NK-92 treated with Interleukin-12 subunit alpha and Interleukin-12 subunit beta, amount 100 ng/mL, for 24 hours (cell line): ENCODE measurements around the gene RAB11B.
"Not testable (repeated sequence)": the region's sequence is repeated elsewhere in the genome, so short reads cannot be mapped to it uniquely, and the experiment has no call there.

Experiments
- DNase-seq: peaks from one replicate; lab custom pipeline; 2025; lab: John Stamatoyannopoulos, UW

Gene RAB11B

DNA sequence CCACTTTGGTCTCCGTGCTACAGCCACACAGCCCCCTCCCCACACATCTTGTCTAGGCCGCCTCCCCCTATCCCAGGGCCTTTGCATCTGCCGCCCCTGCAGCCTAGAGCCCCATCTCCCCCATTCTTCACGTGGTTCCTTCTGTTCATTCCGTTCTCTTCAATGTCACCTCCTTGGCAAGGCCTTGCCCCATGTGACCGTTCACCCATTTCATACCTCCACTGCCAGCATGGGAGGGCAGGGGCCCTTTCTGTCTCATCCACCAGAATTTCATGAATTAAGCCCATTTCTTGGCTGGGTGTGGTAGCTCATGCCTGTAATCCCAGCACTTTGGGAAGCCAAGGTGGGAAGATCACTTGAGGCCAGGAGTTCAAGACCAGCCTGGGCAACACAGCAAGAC is 38.9 kb downstream of the RAB11B start:
- no peak for DNase-seq

DNA sequence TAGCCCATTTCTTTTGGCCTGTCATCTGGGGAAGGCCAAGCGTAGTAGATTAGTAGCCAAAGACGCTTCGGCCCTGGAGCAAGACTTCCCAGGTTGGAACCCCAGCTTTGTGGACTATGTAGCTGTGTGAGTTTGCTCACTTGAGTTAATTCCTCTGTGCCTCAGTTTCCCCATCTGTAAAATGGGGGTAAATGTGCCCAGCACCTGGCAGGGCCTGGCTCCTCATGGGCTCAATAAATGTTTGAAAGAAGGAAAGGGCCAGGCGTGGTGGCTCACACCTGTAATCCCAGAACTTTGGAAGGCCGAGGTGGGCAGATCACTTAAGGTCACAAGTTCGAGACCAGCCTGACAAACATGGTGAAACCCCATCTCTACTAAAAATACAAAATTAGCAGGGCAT is 39.7 kb downstream of the RAB11B start:
- DNase-seq = no peak

DNA sequence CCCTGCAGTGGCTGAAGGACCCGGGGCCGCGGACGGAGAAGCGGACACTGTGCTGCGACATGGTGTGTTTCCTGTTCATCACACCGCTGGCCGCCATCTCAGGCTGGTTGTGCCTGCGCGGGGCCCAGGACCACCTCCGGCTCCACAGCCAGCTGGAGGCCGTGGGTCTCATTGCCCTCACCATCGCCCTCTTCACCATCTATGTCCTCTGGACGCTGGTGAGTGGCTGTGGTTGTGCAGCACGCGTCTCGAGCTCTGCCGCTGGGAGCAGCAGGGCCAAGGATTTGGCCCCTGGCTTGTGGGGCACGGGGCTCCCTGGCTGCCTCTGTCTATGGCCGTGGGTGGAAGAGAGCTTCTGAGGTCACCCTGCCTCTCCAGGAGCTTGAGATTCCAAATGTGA is 40.5 kb downstream of the RAB11B start:
- DNase-seq = no peak

DNA sequence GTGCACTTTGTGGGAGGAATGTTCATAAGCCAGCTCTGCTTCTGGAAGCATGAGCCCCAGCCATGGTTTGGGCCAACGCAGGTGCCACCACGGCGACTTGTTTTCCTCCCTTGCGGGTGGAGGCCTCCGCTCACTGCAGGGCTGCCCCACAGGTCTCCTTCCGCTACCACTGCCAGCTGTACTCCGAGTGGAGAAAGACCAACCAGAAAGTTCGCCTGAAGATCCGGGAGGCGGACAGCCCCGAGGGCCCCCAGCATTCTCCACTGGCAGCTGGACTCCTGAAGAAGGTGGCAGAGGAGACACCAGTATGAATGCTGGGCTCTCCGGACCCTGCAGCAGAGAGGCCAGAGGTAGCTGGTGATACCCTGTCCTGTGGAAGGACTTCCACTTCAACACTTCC is 48.1 kb downstream of the RAB11B start:
- no peak for DNase-seq

- no peak for DNase-seq
Observed at GRCh38 chr19:8441725-8442544, 51.8 kb downstream of the RAB11B start.

DNA sequence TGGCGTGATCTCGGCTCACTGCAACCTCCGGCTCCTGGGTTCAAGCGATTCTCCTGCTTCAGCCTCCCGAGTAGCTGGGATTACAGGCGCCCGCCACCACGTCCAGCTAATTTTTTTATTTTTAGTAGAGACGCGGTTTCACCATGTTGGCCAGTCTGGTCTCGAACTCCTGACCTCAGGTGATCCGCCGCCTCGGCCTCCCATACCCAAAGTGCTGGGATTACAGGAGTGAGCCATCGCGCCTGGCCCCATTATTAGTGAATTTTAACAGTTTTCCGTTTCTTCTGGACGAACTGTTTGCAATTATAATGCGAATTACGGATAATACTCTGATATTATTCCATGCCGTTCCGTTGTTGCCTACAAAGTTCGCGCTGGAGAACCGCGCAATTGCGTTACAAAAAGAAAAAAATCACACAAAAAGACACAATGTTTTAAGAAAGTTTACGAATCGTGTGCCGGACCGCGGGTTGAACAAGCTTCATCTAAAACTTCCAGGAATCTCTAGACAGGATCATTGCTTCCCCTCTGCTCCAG is 54.0 kb downstream of the RAB11B start:
- not testable (repeated sequence) for DNase-seq

DNA sequence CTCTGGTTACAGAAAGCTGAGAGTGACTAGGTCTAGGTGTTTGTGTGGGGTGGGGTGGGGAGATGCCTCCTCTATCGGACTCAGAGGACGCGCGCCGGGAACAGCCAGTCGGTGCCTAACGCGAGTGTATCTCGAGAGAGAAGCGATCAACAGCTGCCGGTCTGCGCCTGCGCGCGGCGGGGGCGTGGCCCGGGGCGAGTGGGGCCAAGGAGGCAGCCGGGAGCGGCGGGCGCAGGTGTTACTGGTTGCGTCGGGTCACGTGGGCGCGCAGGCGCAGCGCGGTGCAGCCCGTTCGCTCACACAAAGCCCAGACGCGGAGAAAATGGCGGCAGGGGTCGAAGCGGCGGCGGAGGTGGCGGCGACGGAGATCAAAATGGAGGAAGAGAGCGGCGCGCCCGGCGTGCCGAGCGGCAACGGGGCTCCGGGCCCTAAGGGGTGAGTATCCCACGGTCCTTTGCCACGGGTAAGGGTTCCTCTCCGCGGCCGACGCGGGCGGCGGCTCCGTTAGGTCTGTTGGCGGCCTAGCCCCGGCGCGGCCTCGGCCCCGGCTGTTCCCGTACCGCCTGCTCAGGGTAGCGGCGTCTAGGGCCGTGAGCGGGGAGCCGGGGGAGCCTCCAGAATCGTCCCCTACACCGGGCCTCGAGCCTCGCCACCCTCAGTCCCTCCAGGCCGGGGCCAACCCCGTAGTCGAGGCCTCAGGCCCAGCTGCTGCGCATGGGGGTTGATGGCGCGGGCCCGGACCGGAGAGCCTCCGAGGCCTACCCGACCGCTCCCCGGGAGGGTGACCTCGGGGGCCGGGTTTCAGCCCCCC is 54.7 kb downstream of the RAB11B start, which contains the start of gene HNRNPM:
Gene HNRNPM (plus strand): TSS at position 299 of the 811 bp plus-strand sequence. CDS start 24 bp downstream, at position 323.
- peak; percentile 99 for DNase-seq

DNA sequence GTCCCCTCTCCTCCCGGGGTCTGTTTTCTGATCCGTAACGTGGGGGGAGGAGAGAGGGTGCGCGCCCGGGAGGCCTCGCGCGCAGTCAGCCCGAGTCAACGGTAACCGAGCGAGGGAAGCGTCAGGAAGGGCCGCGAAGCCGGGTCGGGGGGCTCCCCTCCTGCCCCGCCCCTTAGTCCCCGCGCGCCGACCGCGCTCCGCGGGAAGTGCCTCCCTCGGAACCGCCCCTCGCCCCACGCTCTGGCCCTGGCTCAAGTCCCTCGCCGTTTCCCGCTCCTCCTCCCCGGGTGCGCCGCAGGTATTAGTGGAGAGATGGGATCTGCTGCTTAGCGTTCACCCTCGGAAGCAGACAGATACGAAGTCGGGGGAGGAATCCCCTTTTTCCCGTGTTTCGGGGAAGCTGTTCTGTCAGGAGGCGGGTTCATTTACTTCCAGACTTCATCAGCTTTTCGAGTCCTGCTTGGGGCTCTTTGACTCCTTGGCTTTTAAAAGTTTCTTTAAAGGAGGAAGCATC is 55.4 kb downstream of the RAB11B start:
- DNase-seq = peak; percentile 37

DNA sequence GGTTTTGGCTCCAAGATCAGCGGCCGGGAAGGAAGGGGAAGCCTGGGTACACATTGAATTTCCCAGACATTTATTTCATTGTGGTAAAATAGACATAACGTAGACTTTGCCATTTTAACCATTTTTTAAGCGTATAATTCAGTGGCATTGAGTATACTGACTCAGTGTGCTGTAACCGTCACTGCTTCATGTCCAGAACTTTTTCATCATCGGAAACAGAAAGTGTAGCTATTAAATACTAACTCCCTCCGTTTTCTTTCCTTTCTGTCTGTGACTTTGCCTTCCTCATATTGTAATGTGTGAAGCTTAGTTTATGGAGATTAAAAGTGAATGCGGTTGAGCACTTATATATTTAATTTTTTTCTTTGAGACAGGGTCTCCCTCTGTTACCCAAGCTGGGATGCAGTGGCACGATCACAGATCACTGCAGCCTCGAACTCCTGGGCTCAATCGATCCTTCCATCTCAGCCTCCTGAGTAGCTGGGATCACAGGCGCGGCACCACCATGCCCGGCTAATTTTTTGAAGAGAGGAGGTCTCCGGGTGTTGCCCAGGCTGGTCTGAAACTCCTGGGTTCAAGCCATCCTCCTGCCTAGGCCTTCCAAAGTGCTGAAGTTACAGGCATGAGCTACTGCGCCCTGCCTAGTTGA is 56.0 kb downstream of the RAB11B start:
- no peak for DNase-seq

DNA sequence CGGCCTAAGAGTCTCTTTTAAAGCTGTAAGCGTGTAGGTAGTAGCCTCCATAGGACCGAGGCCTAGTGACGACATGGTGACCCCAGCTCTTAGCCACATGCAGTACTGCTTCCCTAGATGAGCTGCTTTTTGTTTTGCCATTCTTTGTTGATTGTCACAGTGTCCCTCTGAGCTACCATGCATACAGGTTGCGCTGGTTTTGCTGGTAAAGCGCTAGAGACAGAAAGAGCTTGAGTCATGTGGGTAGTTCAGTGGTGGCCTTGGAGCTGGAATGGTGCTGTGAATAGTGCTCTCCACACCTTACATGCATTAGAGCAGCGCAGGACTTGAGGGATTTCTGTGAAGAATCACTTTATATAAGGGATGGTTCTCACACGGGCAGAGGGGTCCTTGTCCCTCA is 59.7 kb downstream of the RAB11B start:
- no peak for DNase-seq

DNA sequence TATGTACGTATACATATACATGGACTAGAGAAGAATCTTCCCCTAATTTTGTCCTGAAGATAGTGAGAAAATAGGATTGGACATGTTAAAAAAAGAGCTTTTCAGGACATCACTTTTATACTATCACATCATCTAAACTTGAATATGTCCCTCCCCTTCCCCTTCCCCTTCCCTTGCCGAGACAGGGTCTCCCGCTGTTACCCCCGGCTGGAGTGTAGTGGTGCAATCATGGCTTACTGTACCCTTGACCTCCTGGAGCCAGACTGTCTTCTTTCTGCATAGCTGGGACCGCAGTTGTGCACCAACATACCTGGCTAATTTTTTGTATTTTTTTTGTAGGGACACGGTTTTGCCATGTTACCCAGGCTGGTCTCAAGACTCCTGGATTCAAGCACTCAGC is 61.2 kb downstream of the RAB11B start:
- no peak for DNase-seq

DNA sequence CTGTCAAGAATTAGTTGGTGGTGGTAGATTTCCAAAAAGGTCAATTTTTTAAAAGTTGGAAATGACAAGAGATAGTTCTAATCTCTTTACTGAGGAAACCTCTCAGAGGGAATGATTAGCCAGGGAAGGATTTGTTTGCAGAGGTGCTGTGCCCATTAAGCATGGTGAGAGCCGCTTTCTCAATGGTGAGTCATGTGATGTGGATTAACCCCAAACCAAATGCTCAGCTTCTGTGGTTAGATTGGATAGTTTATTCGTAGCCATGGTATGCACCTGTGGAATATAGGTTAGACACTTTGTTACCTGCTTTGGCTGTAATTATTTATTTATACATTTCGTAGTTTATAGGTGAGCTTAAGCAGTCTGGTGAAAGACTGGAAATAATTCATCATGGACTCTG is 61.7 kb downstream of the RAB11B start:
- DNase-seq = no peak

DNA sequence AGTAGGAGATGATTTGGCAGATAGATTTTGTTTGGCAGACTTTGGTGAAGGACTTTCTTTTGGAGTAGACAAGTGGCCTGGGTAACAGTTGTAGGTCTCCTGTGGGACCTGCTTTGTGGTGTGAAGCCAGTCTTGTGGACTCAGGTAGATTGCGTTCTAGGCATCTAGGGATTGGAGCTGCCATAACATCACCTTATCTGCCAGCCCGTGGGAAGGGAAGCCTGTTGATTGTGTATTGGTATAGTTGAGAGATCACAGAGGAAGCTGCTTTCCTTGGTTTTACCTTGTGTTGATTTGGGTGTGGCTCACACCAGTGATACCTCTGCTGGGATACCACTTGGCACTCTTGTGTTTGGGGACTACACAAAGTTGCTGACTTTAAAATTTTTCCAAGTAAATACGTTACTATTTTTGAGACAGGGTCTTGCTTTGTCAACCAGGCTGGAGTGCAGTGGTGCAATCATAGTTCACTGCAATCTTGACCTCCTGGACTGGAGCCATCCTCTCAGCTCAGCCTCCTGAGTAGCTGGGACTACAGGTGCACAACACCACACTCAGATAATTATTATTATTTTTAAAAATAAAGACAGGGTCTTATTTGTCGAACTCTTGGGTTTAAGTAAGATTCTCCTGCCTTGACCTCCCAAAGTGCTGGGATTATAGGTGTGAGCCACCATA is 62.4 kb downstream of the RAB11B start:
- DNase-seq = no peak

DNA sequence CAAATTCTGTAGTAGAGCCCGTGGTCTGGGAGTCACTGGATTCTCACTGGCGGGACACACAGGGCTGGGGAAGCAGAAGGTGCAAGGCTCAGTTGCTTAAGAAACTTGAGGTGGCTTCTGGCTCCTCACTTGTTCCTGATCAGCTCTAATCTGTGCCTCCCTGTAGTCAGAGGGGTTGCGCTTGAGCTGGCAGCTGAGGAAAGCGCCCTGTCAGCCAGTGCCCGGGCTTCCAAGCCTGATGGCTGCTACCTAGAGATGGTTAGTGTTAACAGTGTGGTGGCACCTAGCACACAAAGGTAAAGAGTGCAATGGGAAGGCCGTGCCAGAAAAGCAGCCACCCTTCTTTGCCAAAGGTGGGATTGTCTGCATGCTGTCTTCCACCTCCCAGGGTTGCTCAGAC is 63.5 kb downstream of the RAB11B start:
- no peak for DNase-seq
